SHP77 treated with DMSO at 0.1 percent for 48 hours (cell line): ENCODE results near the gene MSH6.

Source experiments
- DNase-seq: peaks from one replicate; lab custom pipeline; 2025; lab: John Stamatoyannopoulos, UW

Gene MSH6, protein sequence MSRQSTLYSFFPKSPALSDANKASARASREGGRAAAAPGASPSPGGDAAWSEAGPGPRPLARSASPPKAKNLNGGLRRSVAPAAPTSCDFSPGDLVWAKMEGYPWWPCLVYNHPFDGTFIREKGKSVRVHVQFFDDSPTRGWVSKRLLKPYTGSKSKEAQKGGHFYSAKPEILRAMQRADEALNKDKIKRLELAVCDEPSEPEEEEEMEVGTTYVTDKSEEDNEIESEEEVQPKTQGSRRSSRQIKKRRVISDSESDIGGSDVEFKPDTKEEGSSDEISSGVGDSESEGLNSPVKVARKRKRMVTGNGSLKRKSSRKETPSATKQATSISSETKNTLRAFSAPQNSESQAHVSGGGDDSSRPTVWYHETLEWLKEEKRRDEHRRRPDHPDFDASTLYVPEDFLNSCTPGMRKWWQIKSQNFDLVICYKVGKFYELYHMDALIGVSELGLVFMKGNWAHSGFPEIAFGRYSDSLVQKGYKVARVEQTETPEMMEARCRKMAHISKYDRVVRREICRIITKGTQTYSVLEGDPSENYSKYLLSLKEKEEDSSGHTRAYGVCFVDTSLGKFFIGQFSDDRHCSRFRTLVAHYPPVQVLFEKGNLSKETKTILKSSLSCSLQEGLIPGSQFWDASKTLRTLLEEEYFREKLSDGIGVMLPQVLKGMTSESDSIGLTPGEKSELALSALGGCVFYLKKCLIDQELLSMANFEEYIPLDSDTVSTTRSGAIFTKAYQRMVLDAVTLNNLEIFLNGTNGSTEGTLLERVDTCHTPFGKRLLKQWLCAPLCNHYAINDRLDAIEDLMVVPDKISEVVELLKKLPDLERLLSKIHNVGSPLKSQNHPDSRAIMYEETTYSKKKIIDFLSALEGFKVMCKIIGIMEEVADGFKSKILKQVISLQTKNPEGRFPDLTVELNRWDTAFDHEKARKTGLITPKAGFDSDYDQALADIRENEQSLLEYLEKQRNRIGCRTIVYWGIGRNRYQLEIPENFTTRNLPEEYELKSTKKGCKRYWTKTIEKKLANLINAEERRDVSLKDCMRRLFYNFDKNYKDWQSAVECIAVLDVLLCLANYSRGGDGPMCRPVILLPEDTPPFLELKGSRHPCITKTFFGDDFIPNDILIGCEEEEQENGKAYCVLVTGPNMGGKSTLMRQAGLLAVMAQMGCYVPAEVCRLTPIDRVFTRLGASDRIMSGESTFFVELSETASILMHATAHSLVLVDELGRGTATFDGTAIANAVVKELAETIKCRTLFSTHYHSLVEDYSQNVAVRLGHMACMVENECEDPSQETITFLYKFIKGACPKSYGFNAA (N-terminal part only)

DNA sequence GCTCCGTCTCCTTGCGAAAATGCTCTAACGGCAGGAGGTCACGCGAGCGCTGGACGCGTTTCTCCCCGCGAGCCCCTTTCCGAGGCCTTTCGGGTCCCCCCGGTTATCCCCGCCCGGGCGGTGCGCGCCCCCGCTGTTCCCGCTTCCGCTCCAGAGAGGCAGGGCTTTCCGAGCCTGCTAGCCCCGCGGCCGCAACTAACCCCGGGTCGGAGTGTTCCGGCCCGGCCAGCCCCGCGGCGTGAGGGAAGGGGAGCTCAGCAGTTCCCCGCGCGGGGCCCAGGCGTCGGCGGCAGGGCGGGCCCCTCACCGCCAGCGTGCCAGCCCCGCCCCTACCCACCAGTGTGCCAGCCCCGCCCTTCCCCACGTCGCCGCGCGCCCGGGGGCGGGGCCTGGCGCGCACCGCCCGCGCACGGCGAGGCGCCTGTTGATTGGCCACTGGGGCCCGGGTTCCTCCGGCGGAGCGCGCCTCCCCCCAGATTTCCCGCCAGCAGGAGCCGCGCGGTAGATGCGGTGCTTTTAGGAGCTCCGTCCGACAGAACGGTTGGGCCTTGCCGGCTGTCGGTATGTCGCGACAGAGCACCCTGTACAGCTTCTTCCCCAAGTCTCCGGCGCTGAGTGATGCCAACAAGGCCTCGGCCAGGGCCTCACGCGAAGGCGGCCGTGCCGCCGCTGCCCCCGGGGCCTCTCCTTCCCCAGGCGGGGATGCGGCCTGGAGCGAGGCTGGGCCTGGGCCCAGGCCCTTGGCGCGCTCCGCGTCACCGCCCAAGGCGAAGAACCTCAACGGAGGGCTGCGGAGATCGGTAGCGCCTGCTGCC lies at the start of gene MSH6:
Gene MSH6, plus strand, starts transcription at position 475 of the 815 bp plus-strand sequence. Its CDS starts 89 bp downstream, at position 564.
- peak; percentile 82 for DNase-seq

DNA sequence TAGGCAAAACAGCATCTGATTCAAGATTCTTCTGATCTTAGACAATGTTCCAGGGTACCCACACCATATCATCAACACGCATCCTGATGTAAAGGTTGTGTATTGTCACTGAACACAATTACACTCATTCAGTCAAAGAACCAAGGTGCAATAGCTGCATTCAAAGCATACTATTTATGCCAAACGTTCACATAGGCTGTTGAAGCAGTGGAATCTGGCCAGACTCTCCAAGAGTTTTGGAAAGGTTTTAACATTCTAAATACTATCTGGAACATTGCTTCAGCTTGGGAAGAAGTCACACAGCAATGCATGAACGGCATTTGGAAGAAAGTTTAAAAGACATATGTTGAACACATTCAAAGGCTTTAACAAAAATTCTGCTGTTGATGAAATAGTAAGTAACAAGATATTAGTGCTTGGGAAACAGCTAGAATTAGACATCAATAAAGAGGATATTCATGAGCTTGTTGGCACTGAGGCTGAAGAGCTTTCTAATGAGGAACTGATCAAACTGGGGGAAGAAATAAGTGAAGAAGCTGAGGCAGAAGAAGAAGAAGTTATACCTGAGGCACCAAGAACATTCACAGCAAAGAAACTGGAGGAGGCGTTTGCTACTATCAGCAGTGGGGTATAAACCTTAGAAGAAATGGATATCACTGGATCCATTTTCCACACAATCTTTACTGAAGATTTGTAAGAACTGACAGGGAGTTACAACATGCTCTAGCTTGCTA lies 47.6 kb upstream of the MSH6 start:
- DNase-seq: no peak

DNA sequence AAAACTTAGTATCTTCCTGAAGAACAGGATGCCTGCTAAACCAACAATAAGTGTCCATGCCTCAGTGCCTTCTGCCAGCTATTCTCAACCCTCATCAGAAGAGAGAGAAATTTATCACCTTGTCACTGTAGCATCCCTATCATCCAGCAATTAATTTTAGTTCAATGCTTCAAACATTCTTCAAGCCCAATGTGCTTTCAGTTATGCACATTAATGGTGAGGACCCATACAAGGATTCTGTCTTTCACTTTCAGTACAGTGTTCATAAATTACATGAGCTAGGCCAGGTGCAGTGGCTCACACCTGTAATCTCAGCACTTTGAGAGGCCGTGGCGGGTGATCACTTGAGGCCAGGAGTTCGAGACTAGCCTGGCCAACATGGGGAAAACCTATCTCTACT lies 47.0 kb upstream of the MSH6 start:
- DNase-seq: no peak

DNA sequence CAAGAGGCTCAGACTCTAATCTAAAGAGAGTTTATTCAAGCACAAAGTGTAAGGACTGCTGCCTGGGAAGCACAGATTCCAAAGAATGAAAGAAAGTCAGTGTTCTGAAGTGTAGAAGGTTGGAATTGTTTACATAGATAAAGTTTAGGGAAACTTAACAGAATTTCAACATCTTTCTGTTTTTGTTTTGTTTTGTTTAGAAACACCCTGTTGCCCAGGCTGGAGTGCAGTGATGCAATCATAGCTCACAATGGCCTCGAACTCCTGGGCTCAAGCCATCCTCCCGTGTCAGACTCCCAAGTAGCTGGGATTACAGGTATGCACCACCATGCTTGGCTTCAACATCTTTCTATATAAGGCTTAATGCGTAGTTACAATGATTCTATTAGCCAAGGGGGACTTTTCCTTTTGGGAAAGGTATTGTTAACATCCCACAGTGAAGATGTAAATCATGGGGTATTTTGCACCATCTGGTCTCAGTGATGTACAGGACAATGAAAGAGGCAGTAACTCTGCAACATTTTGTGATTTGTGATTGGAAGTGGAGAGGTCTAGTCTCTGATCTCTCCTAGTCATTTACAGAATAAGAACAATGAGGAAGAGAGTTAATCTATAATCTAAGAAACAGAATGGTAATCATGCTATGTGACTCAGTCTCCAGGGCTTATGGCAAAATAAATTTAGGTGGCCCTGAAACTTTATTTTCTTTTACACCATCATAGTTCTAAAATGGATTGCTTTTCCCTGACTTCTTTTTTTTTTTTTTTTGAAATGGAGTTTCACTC lies 45.6 kb upstream of the MSH6 start:
- DNase-seq: no peak

DNA sequence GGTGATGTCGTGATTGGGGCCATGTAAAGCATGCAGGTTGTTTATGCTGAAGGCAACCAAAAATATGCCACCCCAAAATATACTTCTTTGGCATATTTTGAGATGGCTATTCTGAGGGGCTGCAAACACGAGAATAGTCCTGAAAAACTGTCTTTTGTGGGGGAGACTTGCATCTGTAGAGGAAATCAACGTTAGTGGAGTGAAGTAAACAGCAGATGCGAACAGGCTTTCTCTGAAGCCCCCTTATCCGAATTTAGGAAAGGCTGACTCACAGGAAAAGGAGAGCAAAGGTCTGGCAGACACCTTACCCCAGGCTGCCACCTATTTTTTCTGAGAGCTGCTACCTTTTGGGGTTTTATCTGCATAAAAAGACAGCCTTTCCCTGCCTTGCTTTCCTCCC lies 44.6 kb upstream of the MSH6 start:
- DNase-seq: no peak

DNA sequence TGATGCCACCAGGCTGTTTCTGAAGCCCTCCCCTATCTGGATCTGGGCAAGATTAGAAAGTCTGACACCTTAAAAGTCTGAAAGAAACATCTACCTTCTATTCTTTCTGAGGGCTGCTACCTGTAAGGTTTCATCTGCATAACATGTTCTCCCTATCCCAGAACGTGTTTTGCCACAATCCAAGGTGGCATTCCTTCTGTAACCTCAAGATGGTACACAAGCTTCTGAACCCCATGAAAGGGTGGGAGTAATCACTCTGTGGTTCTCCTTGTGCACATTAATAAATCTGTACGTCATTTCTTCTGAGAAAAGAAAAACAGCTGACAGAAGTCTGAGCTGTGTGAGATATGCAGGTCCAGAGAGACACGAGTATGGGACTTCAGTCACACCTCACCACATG lies 41.8 kb upstream of the MSH6 start:
- no peak for DNase-seq

DNA sequence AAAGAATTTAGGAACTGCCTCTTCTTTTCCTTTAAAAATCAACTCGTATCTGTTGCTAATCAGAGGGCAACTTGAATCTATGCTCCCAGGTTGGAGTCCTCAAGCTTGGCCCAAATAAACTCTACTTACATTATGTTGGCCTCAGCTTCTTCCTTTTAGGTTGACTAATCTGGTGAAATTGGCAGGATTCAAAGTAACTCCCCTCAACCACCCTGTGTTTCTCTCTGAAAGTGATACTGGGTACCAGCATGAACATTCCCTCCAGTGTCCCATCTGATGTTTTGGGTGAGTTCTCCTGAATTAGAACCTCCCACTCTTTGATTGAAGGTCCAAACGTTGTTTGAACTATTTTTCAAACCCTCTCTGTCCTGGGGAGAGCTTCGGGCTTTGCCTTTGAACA lies 41.3 kb upstream of the MSH6 start:
- no peak for DNase-seq

DNA sequence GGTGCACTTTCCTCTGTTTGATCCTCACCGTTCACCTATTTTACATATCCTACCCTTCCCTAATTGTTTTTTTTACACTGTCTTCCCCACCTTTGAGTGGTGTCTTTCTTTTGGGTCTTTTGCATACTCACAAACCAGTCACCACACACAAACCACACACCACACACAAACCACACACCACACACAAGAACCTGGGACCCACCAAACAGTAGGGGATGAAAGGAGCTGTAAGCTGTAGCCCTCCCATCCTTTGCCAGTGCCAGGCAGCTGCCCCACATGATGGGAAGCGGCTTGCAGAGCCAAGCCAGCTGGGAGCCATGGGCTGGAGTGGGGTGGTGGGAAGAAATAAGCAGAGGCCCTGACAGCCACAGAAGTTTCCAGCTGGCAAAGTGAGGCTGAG lies 38.9 kb upstream of the MSH6 start:
- DNase-seq: no peak

DNA sequence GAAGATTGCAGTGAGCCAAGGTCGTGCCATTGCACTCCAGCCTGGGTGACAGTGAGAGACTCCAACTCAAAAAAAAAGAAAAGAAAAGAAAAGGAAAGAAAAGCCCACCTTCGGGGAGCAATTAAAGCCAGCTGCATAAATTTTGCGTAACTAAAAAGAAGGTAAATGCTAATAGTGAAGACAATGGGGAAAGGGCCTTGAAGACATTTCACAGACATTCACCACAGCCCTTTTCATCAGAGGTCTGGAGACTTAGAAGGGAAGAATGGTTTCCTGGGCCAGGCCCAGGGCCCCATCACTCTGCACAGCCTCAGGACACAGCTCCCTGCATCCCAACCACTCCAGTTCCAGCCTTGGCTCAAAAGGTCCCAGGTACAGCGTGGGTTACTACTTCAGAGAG lies 35.1 kb upstream of the MSH6 start:
- no peak for DNase-seq

DNA sequence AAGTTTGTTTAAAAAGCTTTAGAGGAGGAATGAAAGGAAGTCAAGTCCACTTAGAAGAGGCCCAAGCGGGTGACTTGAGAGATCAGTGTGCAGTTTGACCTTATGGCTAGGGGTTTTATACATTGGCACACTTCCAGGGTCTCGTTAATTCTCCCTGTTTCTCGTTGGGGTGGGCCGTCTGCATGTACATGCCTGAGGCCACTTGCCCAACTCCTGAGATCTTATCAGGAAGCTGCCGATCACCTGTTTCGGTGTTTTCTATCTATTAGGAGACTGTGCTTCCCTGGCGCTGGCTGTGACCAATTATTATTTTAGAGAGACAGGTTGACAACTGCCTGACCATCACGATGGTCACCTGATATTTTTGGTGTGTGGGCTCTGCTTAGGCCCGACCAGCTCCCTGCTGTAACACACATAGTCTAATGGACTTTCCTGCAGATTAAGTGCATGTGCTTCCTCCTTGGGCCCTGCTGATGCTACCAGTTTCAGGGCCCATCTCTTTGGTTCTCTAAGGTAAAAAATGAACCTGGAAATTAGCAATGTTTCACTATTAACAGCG lies 31.0 kb upstream of the MSH6 start:
- no peak for DNase-seq

DNA sequence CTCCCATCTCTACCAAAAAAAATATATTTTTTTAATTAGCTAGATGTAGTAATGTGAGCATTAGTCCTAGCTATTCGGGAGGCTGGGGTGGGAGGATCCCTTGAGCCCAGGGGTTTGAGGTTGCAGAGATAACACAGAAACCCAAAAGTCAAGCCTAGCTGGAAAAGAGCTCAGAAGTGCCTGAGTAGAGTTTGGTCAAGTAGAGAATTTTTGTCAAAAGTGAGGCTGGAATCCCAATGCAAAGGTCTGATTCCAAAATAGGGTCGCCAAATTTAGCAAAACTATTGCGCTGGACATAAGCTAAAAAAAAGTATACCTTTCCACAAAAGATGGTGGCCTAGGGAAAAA lies 15.5 kb upstream of the MSH6 start:
- no peak for DNase-seq

DNA sequence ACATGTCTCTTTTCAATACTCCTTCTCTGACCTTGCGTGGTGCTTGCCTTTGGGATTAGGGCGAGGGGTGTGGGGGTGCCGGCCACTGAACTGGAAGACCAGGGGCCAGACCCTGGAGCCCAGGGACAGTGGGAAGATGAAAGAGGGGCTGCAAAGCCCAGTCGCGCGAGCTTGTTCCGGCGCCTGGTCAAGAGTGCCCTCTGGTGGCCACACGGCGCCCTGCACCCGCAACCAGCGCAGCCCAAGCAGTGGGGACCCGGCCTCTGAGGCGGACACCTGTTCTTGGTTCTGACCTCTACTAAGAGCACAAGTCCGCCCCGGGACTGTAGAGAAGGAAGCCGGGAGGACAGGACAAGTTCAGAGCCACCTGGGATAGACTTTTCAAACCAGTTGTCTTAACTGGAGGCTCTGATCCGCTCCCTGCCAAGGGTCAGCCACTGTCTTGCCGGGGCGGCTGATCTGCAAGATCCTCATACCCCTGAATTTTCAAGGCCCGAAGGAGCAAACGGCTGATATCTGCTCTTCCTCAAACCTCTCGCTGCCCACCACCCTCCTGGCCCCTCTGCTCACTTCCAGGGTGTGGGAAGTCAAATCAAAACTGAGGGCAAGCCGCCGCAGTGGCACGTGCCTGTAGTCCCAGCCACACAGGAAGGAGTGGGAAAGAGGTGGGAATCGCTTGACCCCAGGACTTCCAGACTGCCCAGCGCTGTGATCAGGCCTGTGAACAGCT lies 14.9 kb upstream of the MSH6 start:
- DNase-seq: peak; percentile 21

DNA sequence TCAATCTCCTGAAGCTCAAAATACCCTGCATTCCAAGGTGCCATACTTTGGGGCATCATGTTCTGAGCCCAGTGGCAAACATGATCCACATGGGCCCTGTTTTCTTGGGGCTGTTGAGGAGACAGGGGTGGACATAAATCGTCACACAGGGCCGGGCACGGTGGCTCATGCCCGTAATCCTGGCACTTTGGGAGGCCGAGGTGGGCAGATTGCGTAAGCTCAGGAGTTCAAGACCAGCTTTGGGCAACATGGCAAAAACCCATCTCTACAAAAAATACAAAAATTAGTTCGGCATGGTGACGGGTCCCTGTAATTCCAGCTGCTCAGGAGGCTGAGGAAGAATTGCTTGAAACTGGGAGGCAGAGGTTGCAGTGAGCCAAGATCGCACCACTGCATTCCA lies 13.6 kb upstream of the MSH6 start:
- DNase-seq: no peak

DNA sequence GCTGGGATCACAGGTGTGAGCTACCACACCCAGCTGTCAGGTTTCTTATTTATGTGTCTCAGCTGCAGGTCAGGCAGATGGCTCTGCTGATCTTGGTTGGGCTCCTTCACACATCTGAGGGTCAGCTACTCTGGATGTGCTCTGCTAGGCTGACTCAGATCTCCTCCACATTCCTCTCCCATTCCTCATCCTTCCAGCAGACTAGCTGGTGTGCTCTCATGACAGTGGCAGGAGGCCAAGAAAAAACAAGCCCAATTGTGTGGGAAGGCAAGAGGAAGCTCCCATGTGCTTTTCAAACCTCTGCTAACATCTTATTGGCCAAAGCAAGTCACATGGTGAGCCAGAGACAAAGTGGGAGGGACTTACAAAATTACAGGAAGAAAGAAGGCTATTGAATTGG lies 11.7 kb upstream of the MSH6 start:
- no peak for DNase-seq

DNA sequence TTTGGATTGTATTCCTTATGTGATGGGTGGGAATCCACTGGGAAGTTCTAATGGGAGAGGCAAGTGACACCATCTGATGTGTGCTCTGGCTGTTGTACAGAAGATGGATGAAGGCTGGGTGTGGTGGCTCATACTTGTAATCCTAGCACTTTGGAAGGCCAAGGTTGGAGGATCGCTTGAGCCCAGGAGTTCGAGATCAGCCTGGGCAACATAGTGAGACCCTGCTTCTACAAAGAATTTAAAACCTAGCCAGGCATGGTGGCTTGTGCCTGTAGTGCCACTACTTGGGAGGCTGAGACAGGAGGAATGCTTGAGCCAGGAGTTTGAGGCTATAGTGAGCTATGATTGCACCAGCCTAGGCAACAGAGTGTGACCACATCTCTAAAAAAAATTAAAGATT lies 10.6 kb upstream of the MSH6 start:
- no peak for DNase-seq

DNA sequence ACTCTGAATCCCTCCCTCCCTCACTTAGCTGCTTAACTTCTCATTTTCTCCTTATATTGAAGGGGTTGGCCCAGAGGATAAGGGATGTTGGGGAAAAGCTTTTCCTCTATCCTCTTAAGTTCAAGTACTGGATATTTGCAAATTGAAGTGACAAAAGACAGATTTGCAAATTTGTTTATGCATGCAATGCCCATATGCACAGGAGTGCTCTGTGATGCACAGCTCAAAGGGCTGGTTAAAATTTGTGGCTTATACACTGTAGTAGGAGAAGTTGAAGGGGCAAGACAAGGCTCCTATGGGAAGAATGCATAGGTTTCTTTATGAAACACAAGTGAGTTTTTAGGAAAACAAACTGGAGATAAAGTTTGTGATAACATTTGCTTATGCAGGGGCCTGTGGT lies 8.4 kb upstream of the MSH6 start:
- no peak for DNase-seq

DNA sequence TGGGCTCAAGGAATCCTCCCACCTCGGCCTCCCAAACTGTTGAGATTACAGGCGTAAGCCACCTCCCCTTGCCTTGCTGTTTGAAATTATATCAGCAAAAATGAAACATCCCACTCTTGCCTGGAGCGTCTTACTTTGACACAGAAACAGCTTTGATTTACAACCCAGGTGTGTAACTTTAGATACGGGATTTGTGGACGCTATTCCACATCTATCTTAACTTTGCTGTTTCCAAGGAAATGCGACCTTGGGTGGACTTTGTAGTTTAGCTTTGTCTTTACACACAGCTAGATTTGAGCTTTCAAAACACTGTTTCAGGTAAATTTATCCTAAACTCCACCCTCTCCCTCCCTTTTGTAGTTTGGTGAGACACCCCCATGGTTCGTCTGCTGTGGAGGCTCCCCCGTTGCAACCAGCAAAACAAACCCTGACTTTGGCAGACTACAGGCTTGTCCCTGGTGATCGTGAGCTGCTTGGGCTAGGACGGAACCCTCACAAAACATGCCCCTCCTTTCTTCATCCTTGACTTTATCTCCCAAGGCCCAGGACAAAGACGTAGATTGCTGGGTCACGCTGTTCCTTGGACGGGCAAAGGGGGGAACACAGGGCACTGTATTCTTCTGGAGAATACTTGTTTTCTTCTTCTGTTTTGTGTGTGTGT lies 5.5 kb upstream of the MSH6 start:
- no peak for DNase-seq

DNA sequence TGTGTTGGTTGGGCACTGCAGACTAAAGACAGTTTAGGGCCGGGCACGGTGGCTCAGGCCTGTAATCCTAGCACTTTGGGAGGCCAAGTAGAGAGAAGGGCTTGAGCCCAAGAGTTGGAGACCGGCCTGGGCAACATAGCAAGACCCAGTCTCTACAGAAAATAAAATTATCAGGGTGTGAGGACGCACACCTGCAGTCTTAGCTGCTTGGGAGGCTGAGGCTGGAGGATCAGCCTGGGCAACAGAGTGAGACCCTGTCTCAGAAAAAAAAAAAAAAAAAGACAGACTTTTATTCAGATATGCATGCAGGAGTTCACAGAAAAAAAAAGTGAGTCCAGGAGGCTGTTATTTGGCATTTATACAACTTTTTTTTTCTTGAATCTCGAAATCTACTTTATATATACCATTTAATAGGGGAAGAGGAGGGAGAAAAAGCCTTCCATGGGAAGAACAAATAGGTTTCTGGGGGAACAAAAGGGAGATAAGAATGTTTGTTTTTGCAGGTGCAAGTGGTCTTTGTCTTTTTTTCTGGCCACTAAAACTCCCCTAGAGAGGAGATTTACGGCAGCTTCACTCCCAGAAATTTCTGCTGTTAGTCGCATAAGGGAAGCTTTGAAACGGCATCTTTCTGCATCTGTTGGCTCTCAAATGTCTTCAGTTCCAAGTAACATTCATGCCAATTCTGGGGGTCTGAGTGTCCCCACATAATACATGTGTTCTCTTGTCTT lies 4.1 kb upstream of the MSH6 start:
- no peak for DNase-seq
